Metanephros (tissue), 1 donor: Measurements from ENCODE around the gene MOGAT1. TPM values are rescaled to one million over a fixed set of nuclear protein-coding genes. Genes with fewer than 3 reads are reported as not detected.

Experiments
- total RNA-seq: library from RNA; depleted of rRNA; stranded (reverse); fragments of >200 nt; gene quantifications from one replicate; pipeline ENCODE4 v1.2.3, GENCODE V29; 2014

MOGAT1 gene
- total RNA-seq = not detected

GRCh38 chr2:222671259-222672067 lies at the start of gene MOGAT1:
Gene MOGAT1, plus strand, starts transcription at chr2:222671658. Its CDS starts 128 bp downstream, at chr2:222671786.

GRCh38 chr2:222655787-222656525 lies 15.5 kb upstream of the MOGAT1 start, which contains the start of gene FARSB:
Gene FARSB, minus strand, starts transcription at chr2:222656092. Its CDS starts 19 bp downstream, at chr2:222656073.

Other genes starting within 250 kb of the MOGAT1 start
- 14.8 TPM for gene SGPP2, start 247.1 kb upstream of the MOGAT1 start, total RNA-seq
- 10.3 TPM for gene FARSB, start 15.6 kb upstream of the MOGAT1 start, total RNA-seq
- 71.1 TPM for gene ACSL3, start 189.4 kb downstream of the MOGAT1 start, total RNA-seq